Measurements from ENCODE around the gene BTAF1. TPM values are rescaled to one million over a fixed set of nuclear protein-coding genes. Genes with fewer than 3 reads are reported as not detected.

BTAF1 gene
- total RNA-seq, 1 experiment from 2014 or later, result 49.6 TPM

DNA sequence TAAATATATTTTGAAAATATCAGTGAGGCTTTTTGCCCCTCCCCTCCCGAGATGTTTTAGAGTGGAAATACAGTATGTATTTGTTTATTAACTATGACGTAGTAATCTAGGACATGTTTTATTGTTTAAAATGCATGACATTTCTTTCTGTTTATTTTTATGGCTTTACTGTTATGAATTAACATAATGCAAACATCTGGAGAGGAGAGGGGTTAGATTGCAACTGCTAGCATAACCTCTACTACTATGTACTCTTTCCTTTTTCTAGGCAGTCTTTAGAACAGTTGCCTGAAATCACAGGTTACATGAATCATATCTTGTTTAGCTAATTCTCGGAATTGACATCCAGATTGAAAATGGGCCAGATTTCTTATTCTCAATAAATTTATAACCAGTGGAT, 7.4 kb downstream of the BTAF1 start (continued):
- no peak for TF ChIP-seq NR1H2 (CRISPR knock-in tag; IDR thresholded peaks at IDR 0.05)
- TF ChIP-seq SP1 (CRISPR knock-in tag; conservative IDR thresholded peaks at IDR 0.05), result no peak
- no peak for TF ChIP-seq ZNF425 (CRISPR knock-in tag; conservative IDR thresholded peaks at IDR 0.05)
- TF ChIP-seq ZSCAN18 (CRISPR knock-in tag; IDR thresholded peaks at IDR 0.05), result no peak
- TF ChIP-seq, protein P1, sequence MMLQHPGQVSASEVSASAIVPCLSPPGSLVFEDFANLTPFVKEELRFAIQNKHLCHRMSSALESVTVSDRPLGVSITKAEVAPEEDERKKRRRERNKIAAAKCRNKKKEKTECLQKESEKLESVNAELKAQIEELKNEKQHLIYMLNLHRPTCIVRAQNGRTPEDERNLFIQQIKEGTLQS (CRISPR knock-in tag; conservative IDR thresholded peaks at IDR 0.05), result no peak
- TF ChIP-seq CREM (CRISPR knock-in tag; IDR thresholded peaks at IDR 0.05), result no peak
- TF ChIP-seq CBFB (CRISPR knock-in tag; IDR thresholded peaks at IDR 0.05; ENCODE audit: low read depth), result no peak

DNA sequence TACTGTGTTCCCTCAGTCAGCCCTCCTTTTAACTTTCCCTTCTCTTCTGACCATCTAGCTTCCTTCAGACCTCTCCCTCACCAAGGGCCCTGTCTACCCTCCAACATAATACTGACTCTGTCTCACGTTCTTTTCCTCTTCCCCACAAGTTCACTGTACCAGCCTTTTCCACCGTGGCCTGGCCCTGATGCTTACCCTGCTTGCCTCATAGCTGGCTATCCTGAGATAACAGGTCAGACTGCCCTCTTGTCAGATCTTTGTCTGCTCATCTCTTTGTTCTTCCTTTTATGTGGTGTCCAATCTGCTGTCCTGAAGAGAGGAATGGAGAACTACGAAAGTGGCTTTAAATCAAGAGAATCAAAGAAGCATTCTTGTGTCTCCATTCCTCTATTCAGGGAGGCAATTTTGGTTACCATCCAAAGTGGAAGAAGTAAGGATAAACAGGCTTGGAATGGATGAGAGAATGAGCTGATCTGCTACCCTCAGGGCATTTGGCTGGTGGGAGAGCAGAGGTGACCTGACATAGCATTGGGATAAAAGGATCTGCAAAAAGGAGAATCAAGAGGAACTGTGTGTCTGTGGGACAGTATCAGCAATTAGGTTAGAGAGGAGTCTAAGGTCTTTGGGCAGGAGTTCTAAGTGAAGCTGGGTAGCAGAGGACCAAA, 8.1 kb downstream of the BTAF1 start:
- Mint-ChIP-seq H3K9me3 (no peaks in the 10 kb centered on the region), H3K27me3 (ENCODE audit: low read depth) (no peaks in the 10 kb centered on the region), H3K36me3 (peaks cover 24% of the 10 kb centered on the region), H3K27ac (peak overlapping the region; percentile 3), H3K4me1 (no peaks in the 10 kb centered on the region), H3K4me3 (no peak overlapping the region)
- no peak for ATAC-seq
- DNase-seq (ENCODE audit: low spot score), result no peak
- ChIA-PET POLR2A (no interaction called here), CTCF (interaction anchor here (1.3 kb wide), 1 partner anchor 8 kb away, joined by 13 read pairs; the partner anchor contains the start of gene BTAF1)
- TF ChIP-seq, protein P2, sequence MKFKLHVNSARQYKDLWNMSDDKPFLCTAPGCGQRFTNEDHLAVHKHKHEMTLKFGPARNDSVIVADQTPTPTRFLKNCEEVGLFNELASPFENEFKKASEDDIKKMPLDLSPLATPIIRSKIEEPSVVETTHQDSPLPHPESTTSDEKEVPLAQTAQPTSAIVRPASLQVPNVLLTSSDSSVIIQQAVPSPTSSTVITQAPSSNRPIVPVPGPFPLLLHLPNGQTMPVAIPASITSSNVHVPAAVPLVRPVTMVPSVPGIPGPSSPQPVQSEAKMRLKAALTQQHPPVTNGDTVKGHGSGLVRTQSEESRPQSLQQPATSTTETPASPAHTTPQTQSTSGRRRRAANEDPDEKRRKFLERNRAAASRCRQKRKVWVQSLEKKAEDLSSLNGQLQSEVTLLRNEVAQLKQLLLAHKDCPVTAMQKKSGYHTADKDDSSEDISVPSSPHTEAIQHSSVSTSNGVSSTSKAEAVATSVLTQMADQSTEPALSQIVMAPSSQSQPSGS (CRISPR knock-in tag; IDR thresholded peaks at IDR 0.05; ENCODE audit: borderline replicate concordance, low read depth), result no peak
- TF ChIP-seq ZNF263 (CRISPR knock-in tag; IDR thresholded peaks at IDR 0.05; ENCODE audit: low read depth) (no peak), TEAD1 (CRISPR knock-in tag; IDR thresholded peaks at IDR 0.05) (no peak), ATF6 (CRISPR knock-in tag; IDR thresholded peaks at IDR 0.05) (no peak), ZNF671 (CRISPR knock-in tag; IDR thresholded peaks at IDR 0.05) (no peak), OVOL2 (CRISPR knock-in tag; IDR thresholded peaks at IDR 0.05; ENCODE audit: borderline replicate concordance) (no peak), JUN (CRISPR knock-in tag; IDR thresholded peaks at IDR 0.05) (no peak), SMAD4 (CRISPR knock-in tag; IDR thresholded peaks at IDR 0.05) (no peak), GTF2I (CRISPR knock-in tag; conservative IDR thresholded peaks at IDR 0.05) (no peak), USF1 (CRISPR knock-in tag; IDR thresholded peaks at IDR 0.05) (no peak), KAT7 (CRISPR knock-in tag; IDR thresholded peaks at IDR 0.05; ENCODE audit: borderline replicate concordance) (no peak), PRRX2 (CRISPR knock-in tag; IDR thresholded peaks at IDR 0.05) (no peak), NFYB (CRISPR knock-in tag; conservative IDR thresholded peaks at IDR 0.05; ENCODE audit: low read depth) (no peak), ZSCAN18 (CRISPR knock-in tag; IDR thresholded peaks at IDR 0.05) (no peak)
- TF ChIP-seq, protein P3, sequence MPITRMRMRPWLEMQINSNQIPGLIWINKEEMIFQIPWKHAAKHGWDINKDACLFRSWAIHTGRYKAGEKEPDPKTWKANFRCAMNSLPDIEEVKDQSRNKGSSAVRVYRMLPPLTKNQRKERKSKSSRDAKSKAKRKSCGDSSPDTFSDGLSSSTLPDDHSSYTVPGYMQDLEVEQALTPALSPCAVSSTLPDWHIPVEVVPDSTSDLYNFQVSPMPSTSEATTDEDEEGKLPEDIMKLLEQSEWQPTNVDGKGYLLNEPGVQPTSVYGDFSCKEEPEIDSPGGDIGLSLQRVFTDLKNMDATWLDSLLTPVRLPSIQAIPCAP (CRISPR knock-in tag; IDR thresholded peaks at IDR 0.05), result no peak
